HG02642 (cell line): ENCODE results near the gene ELFN2.

Source experiments
- ATAC-seq: cut with Tn5 transposase; IDR thresholded peaks from one replicate; pipeline ENCODE4 v1.9.1; 2021; ENCODE audit warnings: mild to moderate bottlenecking; ENCODE audit not compliant: unreplicated experiment, poor library complexity

Gene ELFN2

DNA sequence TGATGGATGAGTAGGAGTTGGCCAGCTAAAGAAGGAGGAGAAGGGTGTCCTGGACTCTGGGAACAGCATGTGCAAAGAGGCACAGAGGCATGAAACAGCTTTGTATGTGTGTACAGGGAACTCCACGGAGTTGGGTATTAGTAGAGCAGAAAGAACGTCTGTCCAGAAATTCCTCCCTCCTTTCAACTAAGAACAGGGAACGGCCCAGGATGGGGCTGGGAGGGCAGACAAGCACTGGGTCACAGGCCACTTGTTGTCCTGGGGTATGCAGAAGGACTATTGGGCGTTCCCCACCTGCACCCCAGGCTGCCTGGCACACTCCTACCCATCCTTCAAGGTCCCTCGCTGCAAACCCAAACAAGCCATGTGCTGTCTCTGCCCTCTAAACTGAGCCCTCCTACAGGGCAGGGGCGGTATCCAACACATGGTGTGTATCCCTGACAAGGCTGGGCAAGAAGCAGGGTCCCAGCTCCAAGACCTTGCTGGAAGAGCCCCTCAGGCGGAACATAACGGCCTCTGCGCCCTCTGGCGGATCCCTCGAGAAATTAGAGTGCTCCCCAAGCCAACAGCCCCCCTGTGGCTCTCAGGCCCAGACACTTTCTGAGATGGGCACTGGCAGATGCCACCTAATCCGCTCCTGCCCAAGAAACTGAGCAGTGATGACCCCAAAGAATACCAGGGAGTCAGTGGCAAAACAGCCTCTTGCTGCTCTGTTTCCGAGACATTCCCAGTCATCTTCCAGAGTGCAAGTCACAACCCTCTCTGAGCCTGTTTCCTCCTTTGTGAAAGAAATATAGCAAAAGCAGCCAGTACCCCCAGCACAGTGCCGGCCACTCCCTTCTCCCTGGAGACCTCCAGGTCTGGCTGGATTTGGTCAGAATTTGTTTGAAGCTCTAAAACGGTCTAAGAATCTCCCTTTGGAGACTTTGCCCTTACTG is 1.6 kb upstream of the ELFN2 start:
- ATAC-seq: no peak

DNA sequence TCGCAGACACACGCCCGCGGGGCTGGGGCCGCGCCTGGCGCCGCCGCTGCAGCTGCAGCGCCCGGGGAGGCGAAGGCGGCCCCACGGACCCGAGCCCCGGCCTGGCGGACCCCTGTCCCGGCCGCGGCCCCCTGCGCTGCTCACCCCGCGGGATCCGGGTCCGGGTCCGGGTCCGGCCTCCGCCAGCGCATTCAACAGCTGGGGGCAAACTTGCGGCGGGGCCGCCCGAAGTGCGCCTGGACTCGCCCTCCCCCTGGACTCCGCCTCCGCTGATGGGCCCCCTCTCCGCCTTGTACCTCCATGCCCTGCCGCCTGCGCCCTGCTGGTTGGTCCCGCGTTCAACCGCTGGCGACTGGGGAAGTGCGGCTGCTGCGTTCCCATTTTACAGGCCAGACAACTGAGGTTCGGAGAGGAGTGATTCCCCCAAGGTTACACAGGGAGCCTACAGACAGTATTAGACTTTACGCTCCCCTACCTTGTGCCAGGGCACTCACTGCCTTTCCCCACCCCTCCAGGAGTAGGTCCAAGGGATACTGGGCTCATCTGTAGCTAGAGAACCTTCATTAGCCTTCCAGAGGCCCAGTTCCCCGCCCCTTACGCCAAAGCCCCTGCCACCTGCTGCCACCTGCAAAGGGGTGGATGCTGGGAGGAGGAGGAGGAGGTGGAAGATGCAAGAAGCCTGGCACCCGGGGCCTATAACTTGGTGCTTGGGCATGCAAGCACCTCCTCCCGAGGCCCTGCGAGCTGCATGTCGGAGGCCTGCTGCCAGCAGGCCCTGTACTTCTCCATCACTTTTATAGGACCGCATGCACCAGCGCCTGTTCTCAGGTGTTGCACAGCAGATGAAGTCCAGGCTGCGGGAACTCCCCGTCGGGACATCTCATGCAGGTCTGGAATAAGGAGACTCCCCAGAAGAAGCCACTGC is 694 bp upstream of the ELFN2 start:
- no peak for ATAC-seq

DNA sequence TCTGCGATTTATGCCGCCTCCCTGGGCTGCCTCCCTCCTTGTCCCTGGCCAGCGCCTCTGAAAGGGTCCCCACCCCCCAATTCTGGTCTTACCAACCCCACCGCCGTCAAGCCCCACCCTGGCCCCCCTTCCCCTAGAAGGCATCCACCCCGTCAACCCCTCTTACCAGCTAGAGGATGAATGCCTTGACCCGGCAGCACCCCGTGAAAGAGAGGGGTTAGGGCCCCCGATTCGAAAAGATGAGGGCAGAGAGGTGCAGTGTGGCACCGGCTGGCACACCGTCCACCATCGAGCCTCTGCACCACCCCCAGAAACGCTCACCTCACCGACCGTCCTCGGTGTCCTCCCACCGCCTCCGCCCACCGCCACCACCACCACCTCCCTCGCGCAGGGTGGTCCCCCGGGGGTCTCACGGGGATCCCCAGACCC is 559 bp downstream of the ELFN2 start:
- ATAC-seq: no peak

DNA sequence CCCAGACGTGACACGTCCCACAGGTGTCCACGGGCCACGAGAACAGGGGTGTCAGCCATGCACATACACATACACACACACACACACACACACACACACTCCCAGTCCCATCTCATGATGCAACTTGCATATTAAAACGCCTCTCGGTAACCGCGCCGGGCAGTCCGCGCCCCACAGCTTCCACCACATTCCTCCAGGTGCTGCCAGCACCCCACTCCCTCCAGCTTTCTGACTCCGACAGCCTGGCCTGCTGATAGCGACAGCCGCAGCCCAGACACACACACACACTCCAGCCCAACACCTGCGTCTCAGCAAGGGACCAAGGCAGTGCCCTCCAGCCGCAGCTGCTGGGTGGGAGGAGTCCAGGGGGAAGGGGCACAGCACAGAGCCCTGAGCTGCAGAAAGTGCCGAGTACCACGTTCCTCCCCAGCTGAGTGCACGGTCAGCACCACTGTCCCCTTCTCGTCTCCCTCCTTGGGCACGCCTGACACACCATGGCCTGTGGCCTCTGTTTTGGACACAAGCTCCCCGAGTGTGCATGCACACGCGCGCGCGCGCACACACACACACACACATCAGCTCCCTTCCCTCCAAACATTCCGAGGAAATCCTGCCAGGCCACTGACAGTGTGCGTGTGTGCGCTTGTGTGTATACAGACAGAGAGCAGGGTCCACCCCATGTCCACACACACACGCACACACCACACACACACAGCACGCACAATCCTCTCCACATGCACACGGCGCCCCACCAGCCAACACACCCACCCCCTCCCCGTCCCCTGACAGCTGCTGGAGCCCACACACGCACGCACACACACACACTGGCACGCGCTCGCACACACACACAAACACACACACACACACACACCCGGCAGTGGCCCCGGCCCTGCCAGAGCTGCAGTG is 1.2 kb downstream of the ELFN2 start:
- no peak for ATAC-seq

DNA sequence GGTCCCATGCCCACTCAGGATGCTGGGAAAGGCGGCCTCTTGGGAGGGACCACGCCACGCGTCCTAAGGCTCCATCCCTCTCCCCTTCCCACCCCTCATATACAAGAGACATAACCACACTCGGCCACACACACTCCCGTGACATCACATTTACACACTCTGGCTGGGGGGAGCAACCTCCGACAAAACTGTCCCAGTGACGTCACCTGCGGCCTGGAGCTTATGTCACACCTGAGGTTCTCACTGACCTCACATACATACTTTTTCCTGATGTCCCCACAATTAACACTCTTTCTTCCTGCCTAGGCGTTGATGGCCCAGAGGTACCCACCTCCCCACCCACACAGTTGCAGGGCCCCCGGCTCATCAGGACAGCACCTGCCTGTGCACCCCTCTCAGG is 1.9 kb downstream of the ELFN2 start:
- no peak for ATAC-seq

DNA sequence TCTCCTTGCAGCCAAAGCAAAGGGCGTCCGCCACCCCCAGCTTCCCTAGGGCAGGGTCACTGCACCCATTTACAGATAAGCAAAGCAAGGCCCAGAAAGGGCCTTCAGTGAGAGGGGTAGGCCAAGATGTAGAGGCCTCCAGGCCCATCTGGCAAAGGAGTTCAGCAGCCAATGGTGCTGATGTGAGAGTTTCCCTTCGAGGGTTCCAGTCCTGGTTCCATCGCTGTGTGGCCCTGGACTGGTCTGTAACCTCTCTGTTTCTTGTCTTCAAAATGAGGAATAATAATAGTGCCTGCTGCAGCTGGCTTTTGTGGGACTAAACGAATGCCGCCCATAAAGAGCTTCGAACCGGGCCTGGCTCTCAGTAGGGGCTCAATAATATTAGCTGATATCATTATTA is 4.0 kb downstream of the ELFN2 start:
- no peak for ATAC-seq

DNA sequence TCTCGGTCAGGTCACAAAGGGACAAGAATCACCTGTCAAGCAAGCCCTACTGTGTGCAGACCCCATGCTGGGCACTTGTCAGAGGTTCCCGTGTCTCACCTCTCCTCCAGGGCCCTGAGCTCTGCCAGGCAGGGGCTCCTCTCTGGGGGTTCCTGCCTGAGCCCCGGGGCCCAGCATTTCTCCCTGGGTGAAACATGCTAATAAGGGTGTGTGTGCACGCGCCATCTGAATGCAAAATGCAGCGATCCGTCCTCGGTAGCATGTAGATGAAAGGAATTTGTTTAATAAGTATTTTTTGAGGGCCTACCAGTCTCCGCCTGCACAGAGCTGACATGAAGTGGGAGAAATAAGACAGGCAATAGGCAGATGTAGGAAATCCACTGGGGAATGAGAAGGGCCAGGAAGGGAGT is 5.8 kb downstream of the ELFN2 start:
- ATAC-seq: no peak

DNA sequence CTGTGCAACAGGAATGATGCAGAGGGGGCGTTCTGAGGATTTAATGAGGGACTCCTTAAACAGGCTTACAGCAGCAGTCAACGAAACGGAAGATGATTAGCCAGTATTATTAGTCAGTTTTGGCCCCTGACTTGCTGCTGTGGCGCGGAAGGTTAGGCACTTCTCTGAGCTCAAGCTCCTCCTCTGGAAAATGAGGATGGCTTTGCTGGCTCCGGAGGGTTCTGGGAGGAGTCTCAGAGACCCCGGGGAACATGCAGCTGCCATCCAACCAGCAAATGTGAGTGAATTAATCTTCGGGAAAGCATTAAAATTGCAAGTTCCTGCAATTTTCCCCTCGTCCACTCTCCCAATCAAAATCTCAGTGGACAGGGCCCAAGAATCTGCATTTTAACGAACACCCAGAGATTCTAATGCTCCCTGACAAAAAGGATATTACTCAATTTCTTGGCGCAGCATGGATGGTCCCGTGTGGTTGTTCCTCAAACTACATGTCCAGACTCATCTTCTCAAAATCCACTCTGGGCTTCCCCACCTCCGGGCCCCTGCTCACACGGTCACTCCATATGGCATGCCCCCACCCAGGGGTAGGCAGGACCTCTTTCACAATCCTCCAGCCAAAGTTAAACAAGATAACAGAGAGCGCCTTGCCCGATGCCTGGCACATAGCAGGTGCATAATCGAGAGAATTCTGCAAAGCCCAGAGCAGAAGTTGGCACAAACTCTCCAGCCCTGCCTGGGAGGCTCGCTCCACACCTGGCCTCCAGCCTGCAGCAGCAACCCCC is 6.4 kb downstream of the ELFN2 start:
- no peak for ATAC-seq

DNA sequence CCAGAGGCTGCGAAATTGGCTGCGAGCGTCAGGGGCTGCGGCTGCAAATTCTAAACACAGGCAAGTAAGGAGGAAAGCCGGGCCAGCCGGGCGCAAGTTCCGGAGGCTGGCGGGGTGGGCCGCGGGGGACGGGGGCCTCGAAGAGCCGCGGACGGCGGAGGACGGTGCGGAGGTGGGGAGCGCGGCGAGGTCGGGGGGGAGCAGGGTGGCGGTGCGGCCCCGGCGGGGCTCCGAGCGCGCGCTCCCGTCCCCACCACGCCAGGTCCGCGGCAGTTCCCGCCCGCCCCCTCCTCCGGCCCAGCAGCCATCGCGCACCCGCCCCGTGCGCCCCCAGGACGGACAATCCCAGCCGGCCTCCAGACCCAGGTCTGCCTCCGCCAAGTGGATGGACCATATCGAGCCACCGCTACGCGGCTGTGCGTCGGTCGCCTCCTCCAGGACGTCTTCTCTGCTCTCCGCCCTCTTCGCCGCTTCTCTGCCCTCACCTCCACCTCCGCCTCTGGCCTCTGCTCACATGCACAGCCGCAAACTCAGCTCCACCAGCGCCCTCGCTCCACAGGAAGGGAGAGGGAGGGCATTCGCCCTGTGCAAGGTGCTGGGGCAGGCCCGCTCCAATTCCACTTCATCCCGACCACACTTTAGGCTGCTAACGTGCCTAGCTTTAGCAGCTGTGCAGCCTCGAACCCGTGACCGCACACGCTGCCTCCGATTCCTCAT is 7.2 kb downstream of the ELFN2 start:
- ATAC-seq: no peak

DNA sequence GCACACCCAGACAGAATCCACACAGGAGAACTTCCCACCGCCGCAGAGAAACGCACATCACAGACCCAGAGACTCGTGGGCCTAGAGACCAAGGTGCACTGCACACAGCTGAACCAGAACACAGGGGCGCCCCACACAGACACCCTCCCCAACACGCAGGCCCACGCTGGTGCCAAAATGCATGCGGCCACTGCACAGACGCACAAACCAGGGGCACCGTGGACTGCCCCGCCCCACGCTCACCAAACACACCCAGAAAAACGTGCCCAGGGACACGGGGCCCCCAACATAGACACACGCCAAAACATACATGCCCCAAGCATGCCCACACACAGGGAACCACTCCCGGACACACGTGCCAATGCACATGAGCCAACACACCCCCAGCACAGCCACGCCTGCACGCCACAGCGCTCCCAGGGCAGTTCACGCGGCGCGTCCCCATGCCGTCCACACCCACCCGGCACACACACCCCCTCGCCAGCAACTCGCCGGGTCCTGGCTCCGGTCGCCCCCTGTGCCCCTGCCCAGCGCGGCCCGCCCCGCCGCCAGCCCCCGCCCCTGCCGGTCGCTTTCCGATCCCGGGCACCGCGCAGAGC is 7.8 kb downstream of the ELFN2 start:
- no peak for ATAC-seq

DNA sequence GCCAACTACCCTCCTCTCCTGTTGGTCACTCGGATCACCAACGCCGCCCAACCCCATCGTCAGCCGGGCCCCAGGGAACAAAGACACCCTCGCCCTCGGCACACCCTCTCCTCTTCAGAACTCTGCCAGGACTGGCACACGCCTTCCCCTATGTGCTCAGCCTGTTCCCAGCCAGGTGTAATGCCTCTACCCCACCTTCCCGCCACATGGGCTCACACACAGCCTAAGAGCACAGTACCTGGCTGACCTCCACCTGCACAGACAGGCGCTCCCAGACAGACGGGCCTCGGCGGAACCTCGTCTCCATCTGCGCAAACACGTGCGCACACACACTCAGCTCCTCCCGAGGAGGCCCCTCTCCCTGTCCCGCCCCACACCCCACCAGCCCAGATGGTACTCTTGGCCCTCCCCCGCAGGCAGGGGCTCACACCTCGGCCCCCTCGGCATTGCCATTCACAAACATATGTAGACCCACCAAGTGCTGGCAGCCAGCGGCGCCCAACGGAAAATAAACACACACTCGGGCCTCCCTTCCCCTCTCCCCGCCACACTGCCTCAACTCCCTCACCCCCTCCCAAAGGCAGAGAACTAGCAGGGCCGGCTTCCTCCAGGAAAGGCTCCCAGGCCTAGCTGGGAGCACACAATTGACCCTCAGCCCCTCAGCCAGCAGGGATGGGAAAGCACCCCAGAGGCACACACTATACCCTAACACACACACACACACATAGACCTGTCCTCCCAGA is 8.5 kb downstream of the ELFN2 start:
- no peak for ATAC-seq

DNA sequence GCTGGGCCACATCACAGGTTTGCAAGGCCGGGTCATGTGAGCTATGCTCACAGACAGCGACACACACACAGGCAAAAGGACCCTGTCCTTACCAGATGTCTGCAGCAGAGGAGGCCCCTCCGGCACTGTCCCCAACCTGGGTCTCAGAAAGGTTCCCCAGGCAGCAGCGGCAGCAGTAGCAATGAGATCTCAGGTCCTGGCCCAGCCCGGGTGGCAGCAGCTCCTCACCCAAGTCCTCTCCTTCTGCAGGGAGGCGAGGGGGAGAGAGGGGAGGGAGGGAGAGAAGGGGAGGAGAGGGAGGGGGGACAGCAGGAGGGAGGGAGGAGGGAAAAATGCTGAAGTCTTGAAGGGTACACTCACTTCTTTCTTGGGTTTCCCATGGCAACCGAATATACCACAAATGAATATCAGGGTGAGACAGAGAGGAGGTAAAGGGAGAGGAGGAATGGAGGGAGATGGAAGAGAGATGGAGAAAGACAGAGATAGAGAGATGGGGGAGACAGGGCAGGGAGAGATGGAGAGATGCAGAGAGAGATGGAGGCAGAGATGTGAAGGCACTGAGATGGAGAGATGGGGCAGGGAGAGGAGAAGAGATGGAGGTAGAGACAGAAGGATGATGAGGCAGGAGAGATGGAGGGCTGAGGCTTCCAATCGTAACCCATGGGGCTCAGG is 9.5 kb downstream of the ELFN2 start:
- no peak for ATAC-seq

DNA sequence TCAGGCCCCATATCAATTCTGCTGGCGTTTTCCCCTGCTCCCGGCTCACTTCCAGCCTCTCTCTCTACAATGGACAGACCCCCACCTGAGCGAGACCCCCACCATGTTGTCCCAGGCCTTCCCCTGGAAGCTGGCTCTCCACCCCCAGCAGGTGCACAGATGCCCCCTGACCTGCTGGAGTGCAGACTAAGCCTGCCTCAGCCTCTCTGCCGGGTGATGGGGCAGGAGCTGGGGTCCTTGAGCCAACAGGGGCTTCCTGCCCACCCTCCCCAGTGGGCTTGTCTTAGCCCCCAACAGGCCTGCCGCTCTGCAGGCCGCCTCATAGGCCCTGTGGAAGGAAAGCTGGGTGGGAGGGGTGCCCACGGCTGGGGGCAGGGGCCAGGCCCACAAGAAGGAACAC is 10.0 kb downstream of the ELFN2 start:
- ATAC-seq: no peak

DNA sequence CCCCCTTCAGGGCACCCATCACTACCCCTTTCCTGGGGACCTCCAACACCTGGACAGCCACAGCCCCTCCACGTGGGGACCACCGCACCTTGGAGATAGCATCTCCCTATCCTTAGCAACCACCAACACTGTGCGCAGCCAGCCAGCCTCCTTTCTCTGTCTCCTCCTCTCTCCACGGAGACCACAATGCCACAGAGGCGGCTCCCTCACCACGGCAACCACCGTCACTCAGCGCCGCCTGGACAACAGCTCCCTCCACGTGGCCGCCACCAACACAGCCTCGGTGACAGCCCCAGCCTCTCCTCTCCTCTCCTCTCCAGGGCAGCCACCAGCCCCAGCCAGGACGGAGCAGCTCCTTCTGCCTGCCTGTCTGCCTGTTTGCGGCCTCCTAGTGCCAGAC is 10.5 kb downstream of the ELFN2 start:
- no peak for ATAC-seq

DNA sequence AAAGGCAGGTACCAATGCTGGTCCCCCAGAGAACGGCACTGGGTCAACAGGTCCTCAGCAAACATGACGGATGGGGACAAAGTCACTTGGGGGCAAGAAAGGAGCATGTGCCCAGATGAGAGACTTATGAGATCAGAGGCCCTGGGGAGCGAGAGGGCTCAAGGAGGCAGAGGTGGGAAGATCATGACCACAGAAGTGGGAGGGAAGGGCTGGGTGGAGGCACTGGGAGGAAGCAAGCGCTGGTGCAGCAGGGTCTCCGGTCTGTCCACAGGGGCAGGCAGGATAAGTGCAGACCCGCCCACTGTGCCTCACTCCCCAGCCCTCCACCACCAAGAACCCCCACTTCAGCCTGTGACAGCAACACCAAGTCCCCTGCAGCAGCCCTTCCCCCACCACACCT is 10.9 kb downstream of the ELFN2 start:
- no peak for ATAC-seq

DNA sequence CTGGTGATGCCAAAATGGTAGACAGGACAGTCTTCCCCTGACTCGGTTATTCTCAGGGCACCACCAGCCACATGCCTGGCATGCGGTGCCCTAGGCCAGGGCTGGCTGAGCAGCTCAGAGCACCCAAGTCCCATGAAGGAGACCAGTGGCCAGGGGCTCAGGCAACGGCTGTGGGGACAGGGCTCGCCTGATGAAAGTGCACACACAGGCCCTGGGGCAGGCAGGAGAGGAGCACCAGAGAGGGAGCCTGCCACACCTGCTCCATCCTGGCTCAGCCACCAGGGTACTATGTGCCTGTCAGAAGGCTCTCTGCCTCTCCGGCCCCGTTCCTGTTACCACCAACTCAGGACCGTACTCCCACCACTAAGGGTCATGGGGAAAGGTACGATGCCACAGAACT is 12.1 kb downstream of the ELFN2 start:
- no peak for ATAC-seq

DNA sequence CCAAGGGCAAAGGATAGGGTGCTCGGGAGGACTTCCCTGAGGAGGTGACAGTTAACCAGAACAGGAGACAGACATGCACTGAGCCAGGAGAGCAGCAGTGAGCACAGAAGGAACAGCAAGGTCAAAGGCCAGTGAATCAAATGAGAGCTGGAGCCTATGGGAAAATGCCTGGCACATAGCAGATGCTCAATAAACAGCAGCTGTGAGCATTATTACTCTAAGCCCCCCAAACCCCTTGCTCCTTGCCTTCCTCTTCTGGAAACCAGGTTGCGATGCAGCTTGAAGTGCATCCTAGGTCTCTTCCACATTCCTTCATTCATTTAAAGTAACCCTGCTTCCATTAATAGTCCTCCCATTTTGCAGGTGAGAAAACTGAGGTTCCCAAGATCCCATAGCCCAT is 13.0 kb downstream of the ELFN2 start:
- ATAC-seq: no peak
